ENCODE data around the gene SSU72.

- TF ChIP-seq CTCF (IDR thresholded peaks at IDR 0.05; ENCODE audit: insufficient read depth, low read length) (no peak), POLR2AphosphoS5 (IDR thresholded peaks at IDR 0.05; ENCODE audit: low read depth) (peak; percentile 30; the same call in 1 of the 2 replicates)
Observed at GRCh38 chr1:1540818-1541628, 33.6 kb downstream of the SSU72 start.
